Measurements from ENCODE around the gene NFKBIA.

DNA sequence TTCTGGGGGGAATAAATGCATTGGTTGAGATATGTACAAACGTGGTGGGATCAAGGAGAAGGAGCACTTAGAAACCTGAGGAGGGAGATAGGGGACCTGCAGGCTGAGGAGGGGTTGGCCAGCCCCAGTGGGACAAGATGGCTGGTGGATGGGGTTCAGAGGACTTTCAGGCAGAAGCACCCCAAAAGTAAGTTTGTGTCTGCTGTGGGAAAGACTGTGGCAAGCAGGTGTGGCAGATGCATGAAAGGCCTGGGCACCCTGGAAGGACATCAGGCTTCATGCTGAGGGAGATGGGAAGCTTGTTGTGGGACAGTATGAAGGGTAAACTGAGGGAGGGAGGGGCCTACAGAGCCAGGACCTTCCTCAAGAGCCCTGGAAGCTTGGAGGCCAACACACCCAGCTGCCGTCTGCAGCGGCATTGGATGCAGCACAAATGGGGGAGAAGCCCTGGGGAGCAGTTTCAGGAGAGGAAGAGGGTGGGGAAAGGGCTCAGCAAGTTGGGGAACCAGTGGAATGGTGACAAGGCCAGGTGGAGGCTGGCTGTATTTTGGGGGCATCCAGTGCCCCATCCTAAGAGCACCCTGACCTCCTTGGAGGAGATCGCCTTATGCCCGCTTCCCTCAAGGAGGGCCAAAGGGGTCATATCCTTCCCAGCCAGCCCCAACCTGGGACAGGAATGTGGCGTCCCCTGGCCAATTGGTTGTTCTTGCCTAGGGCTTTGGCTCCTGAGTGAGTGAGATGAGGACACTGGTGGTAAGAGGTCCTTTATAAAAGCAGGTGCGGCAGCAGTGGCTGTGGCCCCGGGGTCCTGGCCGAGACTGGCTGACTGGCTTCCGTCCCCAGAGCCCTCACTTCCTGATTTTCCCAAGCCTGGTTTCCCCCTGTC is 20.7 kb downstream of the NFKBIA start:
- TF ChIP-seq POLR2A (IDR thresholded peaks at IDR 0.05), result no peak
- no peak for TF ChIP-seq CTCF (IDR thresholded peaks at IDR 0.05)

Data from Peyer's patch (tissue), 4 donors.